Measurements from ENCODE around the gene SLC12A6.
A peak's percentile ranks its signal among the peaks of the same experiment; 100 is the strongest.

SLC12A6 gene

GRCh38 chr15:34365836-34366235 lies 28.3 kb upstream of the SLC12A6 start:
- Histone ChIP-seq H3K36me3 (ENCODE audit: control insufficient read depth, insufficient read depth, low read length) (peaks cover 12% of the 10 kb centered on the region), H3K4me3 (ENCODE audit: low read depth, low read length) (peak overlapping the region; percentile 84), H3K27me3 (ENCODE audit: control insufficient read depth, insufficient read depth, low read length) (no peaks in the 10 kb centered on the region), H3K9ac (ENCODE audit: low read depth, low read length) (no peak overlapping the region), H3K4me1 (ENCODE audit: control insufficient read depth, insufficient read depth, low read length) (peaks cover 9% of the 10 kb centered on the region), H3K9me3 (ENCODE audit: control insufficient read depth, insufficient read depth, low read length) (no peaks in the 10 kb centered on the region)

- Histone ChIP-seq H3K36me3 (ENCODE audit: control insufficient read depth, insufficient read depth, low read length) (peaks cover 12% of the 10 kb centered on the region), H3K9me3 (ENCODE audit: control insufficient read depth, insufficient read depth, low read length) (no peaks in the 10 kb centered on the region), H3K4me1 (ENCODE audit: control insufficient read depth, insufficient read depth, low read length) (peaks cover 9% of the 10 kb centered on the region), H3K4me3 (ENCODE audit: low read depth, low read length) (peak overlapping the region; percentile 84), H3K9ac (ENCODE audit: low read depth, low read length) (no peak overlapping the region), H3K27me3 (ENCODE audit: control insufficient read depth, insufficient read depth, low read length) (no peaks in the 10 kb centered on the region)
These were observed 27.7 kb upstream of the SLC12A6 start for GRCh38 chr15:34365091-34365825.

GRCh38 chr15:34364041-34364440 lies 26.5 kb upstream of the SLC12A6 start:
- peaks cover 15% of the 10 kb centered on the region for H3K36me3 ChIP-seq (ENCODE audit: control insufficient read depth, insufficient read depth, low read length)
- peaks cover 9% of the 10 kb centered on the region for H3K4me1 ChIP-seq (ENCODE audit: control insufficient read depth, insufficient read depth, low read length)
- no peak overlapping the region for H3K9ac ChIP-seq (ENCODE audit: low read depth, low read length)
- H3K4me3 ChIP-seq (ENCODE audit: low read depth, low read length), result no peak overlapping the region
- no peaks in the 10 kb centered on the region for H3K9me3 ChIP-seq (ENCODE audit: control insufficient read depth, insufficient read depth, low read length)
- H3K27me3 ChIP-seq (ENCODE audit: control insufficient read depth, insufficient read depth, low read length), result no peaks in the 10 kb centered on the region

DNA sequence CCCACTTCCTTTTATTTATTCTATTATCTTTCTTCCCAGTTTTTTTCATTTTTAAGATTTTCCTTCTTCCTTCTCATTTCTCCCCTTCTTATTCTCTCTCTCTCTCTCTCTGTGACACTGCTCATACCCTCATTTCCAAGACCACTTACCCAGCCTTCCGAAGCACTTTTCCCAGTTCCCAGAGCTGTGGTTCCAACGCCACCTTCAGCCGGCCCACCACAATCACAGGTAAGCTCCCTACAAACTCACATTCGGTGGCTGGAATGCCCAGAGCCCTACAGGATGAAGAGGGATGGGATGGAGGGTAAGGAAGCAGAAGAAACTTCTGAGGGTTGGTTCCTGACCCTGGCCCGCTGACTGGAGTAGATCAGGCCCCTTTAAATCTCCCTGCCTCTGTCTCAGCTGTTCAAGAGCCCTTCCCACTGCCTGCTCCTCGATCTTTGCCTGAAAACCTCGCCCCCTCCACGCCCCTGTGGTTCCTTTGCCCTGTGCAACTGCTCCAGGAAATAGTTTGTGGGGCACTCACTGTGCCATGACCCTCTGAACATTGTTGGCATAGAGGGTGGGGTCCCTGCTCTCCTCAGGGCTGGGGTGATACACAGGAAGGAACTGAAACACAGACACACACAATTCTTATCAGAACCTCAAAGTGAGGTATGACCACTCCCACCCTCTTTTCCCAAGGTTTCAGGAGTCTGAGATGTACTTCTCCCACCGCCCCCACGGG lies 24.6 kb upstream of the SLC12A6 start:
- H3K9ac ChIP-seq (ENCODE audit: low read depth, low read length), result no peak overlapping the region
- peaks cover 15% of the 10 kb centered on the region for H3K36me3 ChIP-seq (ENCODE audit: control insufficient read depth, insufficient read depth, low read length)
- H3K4me1 ChIP-seq (ENCODE audit: control insufficient read depth, insufficient read depth, low read length), result peaks cover 6% of the 10 kb centered on the region
- H3K27me3 ChIP-seq (ENCODE audit: control insufficient read depth, insufficient read depth, low read length), result no peaks in the 10 kb centered on the region
- no peak overlapping the region for H3K4me3 ChIP-seq (ENCODE audit: low read depth, low read length)
- H3K9me3 ChIP-seq (ENCODE audit: control insufficient read depth, insufficient read depth, low read length), result no peaks in the 10 kb centered on the region

DNA sequence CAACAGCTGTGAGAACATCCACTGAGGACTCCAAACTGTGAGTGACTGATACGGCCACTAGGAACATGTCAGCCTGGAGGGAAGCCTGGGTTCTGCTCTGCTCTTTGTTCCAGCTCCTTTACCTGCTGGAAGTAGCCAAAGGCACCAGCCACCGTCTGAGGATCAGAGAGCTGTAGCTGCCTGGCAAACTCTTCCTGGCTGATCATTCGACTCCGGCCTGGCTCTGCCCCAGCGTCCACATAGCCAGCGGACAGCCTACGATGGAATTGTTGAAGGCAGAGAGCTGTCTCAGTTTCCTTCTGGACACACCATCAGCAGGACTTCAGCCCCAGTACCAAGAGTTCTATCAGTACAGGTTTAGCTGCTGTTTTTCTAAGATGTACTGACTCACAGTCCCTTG lies 23.7 kb upstream of the SLC12A6 start:
- no peak overlapping the region for H3K4me3 ChIP-seq (ENCODE audit: low read depth, low read length)
- H3K9me3 ChIP-seq (ENCODE audit: control insufficient read depth, insufficient read depth, low read length), result no peaks in the 10 kb centered on the region
- H3K4me1 ChIP-seq (ENCODE audit: control insufficient read depth, insufficient read depth, low read length), result peaks cover 6% of the 10 kb centered on the region
- H3K36me3 ChIP-seq (ENCODE audit: control insufficient read depth, insufficient read depth, low read length), result peaks cover 19% of the 10 kb centered on the region
- no peak overlapping the region for H3K9ac ChIP-seq (ENCODE audit: low read depth, low read length)
- H3K27me3 ChIP-seq (ENCODE audit: control insufficient read depth, insufficient read depth, low read length), result no peaks in the 10 kb centered on the region

- Histone ChIP-seq H3K9me3 (ENCODE audit: control insufficient read depth, insufficient read depth, low read length) (no peaks in the 10 kb centered on the region), H3K4me3 (ENCODE audit: low read depth, low read length) (no peak overlapping the region), H3K9ac (ENCODE audit: low read depth, low read length) (no peak overlapping the region), H3K27me3 (ENCODE audit: control insufficient read depth, insufficient read depth, low read length) (no peaks in the 10 kb centered on the region), H3K4me1 (ENCODE audit: control insufficient read depth, insufficient read depth, low read length) (no peaks in the 10 kb centered on the region), H3K36me3 (ENCODE audit: control insufficient read depth, insufficient read depth, low read length) (peaks cover 26% of the 10 kb centered on the region)
These were observed 22.7 kb upstream of the SLC12A6 start for GRCh38 chr15:34360298-34360697.

GRCh38 chr15:34359416-34359815 lies 21.8 kb upstream of the SLC12A6 start:
- H3K36me3 ChIP-seq (ENCODE audit: control insufficient read depth, insufficient read depth, low read length), result peaks cover 27% of the 10 kb centered on the region
- H3K27me3 ChIP-seq (ENCODE audit: control insufficient read depth, insufficient read depth, low read length), result no peaks in the 10 kb centered on the region
- no peaks in the 10 kb centered on the region for H3K9me3 ChIP-seq (ENCODE audit: control insufficient read depth, insufficient read depth, low read length)
- no peak overlapping the region for H3K9ac ChIP-seq (ENCODE audit: low read depth, low read length)
- no peak overlapping the region for H3K4me3 ChIP-seq (ENCODE audit: low read depth, low read length)
- no peaks in the 10 kb centered on the region for H3K4me1 ChIP-seq (ENCODE audit: control insufficient read depth, insufficient read depth, low read length)

- no peaks in the 10 kb centered on the region for H3K9me3 ChIP-seq (ENCODE audit: control insufficient read depth, insufficient read depth, low read length)
- H3K36me3 ChIP-seq (ENCODE audit: control insufficient read depth, insufficient read depth, low read length), result peaks cover 30% of the 10 kb centered on the region
- H3K4me3 ChIP-seq (ENCODE audit: low read depth, low read length), result no peak overlapping the region
- no peak overlapping the region for H3K9ac ChIP-seq (ENCODE audit: low read depth, low read length)
- no peaks in the 10 kb centered on the region for H3K27me3 ChIP-seq (ENCODE audit: control insufficient read depth, insufficient read depth, low read length)
- no peaks in the 10 kb centered on the region for H3K4me1 ChIP-seq (ENCODE audit: control insufficient read depth, insufficient read depth, low read length)
These were observed 21.4 kb upstream of the SLC12A6 start for GRCh38 chr15:34358948-34359347.

DNA sequence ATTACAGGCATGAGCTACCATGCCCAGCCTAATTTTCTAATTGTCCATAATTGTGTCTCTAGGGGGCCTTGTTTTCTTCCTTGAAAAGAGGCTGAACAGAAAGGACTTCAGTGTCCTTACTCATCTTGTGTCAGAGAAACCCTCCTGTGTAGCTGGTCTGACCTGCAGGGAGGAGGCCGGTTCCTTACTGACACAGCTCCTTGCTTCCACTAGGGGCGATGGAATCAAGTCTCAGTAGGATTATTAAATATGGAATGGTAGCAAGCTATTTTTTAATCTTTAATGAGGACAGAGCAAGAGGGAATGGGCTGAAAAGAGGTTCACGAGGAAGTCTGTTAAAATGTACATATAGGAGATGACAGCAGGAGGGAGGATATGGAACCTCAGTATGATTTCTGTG lies 20.8 kb upstream of the SLC12A6 start:
- no peak overlapping the region for H3K4me3 ChIP-seq (ENCODE audit: low read depth, low read length)
- H3K27me3 ChIP-seq (ENCODE audit: control insufficient read depth, insufficient read depth, low read length), result no peaks in the 10 kb centered on the region
- peaks cover 30% of the 10 kb centered on the region for H3K36me3 ChIP-seq (ENCODE audit: control insufficient read depth, insufficient read depth, low read length)
- H3K9me3 ChIP-seq (ENCODE audit: control insufficient read depth, insufficient read depth, low read length), result no peaks in the 10 kb centered on the region
- H3K9ac ChIP-seq (ENCODE audit: low read depth, low read length), result no peak overlapping the region
- peaks cover 4% of the 10 kb centered on the region for H3K4me1 ChIP-seq (ENCODE audit: control insufficient read depth, insufficient read depth, low read length)

GRCh38 chr15:34357653-34358052 lies 20.1 kb upstream of the SLC12A6 start:
- H3K4me3 ChIP-seq (ENCODE audit: low read depth, low read length), result no peak overlapping the region
- H3K4me1 ChIP-seq (ENCODE audit: control insufficient read depth, insufficient read depth, low read length), result peaks cover 5% of the 10 kb centered on the region
- H3K9me3 ChIP-seq (ENCODE audit: control insufficient read depth, insufficient read depth, low read length), result no peaks in the 10 kb centered on the region
- peaks cover 30% of the 10 kb centered on the region for H3K36me3 ChIP-seq (ENCODE audit: control insufficient read depth, insufficient read depth, low read length)
- H3K27me3 ChIP-seq (ENCODE audit: control insufficient read depth, insufficient read depth, low read length), result no peaks in the 10 kb centered on the region
- H3K9ac ChIP-seq (ENCODE audit: low read depth, low read length), result no peak overlapping the region

DNA sequence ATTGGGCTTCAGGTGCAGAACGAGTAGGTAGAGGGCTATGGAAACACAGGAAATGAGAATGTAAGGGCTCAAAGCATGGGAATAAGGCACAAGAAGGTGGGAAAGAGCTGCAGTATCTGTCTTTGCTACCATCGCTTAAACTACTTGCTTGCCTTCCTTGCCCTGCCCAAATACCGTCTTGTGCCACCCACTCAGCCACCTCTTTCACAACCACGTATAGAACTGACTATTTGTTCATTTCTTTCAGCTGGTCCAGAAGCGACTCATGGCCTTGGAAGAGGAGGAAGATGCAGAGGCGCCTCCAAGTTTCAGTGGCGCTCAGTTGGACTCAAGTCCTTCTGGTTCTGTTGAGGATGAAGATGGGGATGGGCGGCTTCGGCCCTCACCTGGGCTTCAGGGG lies 17.7 kb upstream of the SLC12A6 start:
- Histone ChIP-seq H3K9ac (ENCODE audit: low read depth, low read length) (no peak overlapping the region), H3K4me3 (ENCODE audit: low read depth, low read length) (no peak overlapping the region), H3K4me1 (ENCODE audit: control insufficient read depth, insufficient read depth, low read length) (peaks cover 5% of the 10 kb centered on the region), H3K27me3 (ENCODE audit: control insufficient read depth, insufficient read depth, low read length) (no peaks in the 10 kb centered on the region), H3K9me3 (ENCODE audit: control insufficient read depth, insufficient read depth, low read length) (no peaks in the 10 kb centered on the region), H3K36me3 (ENCODE audit: control insufficient read depth, insufficient read depth, low read length) (peaks cover 21% of the 10 kb centered on the region)

DNA sequence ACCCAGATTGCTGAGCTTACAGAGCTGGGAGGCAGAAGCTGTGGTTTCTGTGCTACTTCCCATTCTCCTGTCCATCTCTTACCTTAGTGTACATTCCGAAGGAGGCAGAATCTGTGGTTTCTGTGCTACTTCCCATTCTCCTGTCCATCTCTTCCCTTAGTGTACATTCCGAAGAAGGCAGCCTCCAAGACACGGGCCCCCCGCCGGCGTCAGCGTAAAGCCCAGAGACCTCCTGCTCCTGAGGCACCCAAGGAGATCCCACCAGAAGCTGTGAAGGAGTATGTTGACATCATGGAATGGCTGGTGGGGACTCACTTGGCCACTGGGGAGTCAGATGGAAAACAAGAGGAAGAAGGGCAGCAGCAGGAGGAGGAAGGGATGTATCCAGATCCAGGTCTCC lies 16.7 kb upstream of the SLC12A6 start:
- Histone ChIP-seq H3K4me1 (ENCODE audit: control insufficient read depth, insufficient read depth, low read length) (peaks cover 5% of the 10 kb centered on the region), H3K9ac (ENCODE audit: low read depth, low read length) (no peak overlapping the region), H3K36me3 (ENCODE audit: control insufficient read depth, insufficient read depth, low read length) (peaks cover 18% of the 10 kb centered on the region), H3K4me3 (ENCODE audit: low read depth, low read length) (no peak overlapping the region), H3K27me3 (ENCODE audit: control insufficient read depth, insufficient read depth, low read length) (no peaks in the 10 kb centered on the region), H3K9me3 (ENCODE audit: control insufficient read depth, insufficient read depth, low read length) (no peaks in the 10 kb centered on the region)
